ENCODE measurements around the gene CAPS.

DNA sequence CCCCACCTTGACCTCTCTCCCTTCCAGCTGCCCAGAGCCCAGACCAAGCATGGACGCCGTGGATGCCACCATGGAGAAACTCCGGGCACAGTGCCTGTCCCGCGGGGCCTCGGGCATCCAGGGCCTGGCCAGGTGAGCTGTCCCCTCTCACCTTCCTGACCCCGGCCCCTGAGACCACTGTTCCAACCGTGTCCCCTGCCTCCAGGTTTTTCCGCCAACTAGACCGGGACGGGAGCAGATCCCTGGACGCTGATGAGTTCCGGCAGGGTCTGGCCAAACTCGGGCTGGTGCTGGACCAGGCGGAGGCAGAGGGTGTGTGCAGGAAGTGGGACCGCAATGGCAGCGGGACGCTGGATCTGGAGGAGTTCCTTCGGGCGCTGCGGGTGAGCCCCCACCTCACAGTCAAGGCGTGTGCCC is 312 bp downstream of the CAPS start:
- TF ChIP-seq, protein P1, sequence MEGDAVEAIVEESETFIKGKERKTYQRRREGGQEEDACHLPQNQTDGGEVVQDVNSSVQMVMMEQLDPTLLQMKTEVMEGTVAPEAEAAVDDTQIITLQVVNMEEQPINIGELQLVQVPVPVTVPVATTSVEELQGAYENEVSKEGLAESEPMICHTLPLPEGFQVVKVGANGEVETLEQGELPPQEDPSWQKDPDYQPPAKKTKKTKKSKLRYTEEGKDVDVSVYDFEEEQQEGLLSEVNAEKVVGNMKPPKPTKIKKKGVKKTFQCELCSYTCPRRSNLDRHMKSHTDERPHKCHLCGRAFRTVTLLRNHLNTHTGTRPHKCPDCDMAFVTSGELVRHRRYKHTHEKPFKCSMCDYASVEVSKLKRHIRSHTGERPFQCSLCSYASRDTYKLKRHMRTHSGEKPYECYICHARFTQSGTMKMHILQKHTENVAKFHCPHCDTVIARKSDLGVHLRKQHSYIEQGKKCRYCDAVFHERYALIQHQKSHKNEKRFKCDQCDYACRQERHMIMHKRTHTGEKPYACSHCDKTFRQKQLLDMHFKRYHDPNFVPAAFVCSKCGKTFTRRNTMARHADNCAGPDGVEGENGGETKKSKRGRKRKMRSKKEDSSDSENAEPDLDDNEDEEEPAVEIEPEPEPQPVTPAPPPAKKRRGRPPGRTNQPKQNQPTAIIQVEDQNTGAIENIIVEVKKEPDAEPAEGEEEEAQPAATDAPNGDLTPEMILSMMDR (conservative IDR thresholded peaks at IDR 0.05) = no peak
- TF ChIP-seq EZH2 (IDR thresholded peaks at IDR 0.05; ENCODE audit: low read depth) = no peak
